NCI-H1092 (cell line): Measurements from ENCODE around the gene C1orf53.
"Not testable (repeated sequence)": the region's sequence is repeated elsewhere in the genome, so short reads cannot be mapped to it uniquely, and the experiment has no call there.

Source experiments
- DNase-seq: peaks from one replicate; lab custom pipeline; 2025; lab: John Stamatoyannopoulos, UW

The C1orf53 gene

DNA sequence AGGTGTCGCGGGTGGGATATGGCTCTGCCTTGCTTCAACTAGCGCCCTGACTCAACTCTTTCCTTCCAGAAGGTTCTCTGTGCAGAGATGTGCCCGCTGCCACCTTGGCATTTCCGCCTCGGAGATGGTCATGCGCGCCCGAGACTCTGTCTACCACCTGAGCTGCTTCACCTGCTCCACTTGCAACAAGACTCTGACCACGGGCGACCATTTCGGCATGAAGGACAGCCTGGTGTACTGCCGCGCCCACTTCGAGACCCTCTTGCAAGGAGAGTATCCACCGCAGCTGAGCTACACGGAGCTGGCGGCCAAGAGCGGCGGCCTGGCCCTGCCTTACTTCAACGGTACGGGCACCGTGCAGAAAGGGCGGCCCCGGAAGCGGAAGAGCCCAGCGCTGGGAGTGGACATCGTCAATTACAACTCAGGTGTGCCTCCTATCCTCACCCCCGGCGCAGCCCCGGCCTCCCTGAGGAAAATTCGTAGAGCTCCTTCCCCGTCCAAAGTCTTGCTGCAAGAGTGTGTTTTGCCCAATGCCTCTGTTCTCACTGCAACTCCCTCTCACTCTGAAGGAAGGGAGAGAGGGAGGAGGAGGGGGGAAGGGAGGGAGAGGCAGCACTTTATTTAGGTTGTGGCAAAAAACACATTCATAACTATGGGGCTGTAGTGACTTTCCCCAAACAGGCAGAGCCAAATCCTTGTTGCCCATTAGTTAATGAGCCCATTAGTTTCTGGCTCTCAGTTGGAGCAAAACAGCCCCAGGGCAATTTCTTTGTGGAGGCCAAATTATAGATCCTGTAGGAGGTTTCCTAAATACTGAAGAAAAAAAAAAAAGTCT, 19.0 kb downstream of the C1orf53 start:
- no peak for DNase-seq

- DNase-seq: no peak
These were observed 19.6 kb downstream of the C1orf53 start for GRCh38 chr1:197922070-197922390.

GRCh38 chr1:197923038-197923437, 20.6 kb downstream of the C1orf53 start:
- no peak for DNase-seq

GRCh38 chr1:197924516-197925123, 22.2 kb downstream of the C1orf53 start:
- DNase-seq: no peak

DNA sequence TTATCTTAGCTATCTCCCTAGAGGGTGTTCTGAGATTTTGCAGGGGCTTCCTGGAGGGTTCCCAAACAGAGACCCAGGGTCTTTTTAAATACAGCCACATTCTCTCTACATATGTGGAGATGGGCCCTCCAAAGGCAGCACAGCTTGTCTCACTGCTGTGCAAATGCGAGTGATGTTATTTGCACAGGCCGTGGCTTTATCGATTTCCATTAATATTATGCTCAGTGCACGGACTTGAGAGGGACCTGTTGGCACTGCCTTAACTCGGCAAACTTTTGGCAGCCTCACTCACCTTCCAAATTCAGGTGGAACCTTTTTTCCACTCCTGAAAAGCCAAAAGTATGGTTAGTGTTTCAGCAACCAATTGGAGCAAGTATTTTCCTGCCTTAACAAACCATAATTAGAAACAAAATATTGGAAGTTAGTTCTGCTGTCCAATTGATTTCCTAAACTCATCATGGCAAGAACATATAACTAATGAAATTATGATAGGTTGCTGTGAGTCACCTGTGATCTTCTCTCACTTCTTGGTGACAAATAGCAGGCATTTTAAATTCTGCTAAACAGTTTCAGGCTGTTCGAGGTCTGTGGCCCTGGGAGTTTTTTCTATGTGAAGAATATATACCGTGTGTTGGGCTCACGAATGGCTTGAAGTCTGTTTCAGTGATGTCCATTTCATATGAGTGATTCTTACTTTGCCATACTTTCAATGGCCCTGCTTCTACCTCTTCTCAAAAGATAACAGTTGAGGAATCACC, 25.7 kb downstream of the C1orf53 start:
- no peak for DNase-seq

DNA sequence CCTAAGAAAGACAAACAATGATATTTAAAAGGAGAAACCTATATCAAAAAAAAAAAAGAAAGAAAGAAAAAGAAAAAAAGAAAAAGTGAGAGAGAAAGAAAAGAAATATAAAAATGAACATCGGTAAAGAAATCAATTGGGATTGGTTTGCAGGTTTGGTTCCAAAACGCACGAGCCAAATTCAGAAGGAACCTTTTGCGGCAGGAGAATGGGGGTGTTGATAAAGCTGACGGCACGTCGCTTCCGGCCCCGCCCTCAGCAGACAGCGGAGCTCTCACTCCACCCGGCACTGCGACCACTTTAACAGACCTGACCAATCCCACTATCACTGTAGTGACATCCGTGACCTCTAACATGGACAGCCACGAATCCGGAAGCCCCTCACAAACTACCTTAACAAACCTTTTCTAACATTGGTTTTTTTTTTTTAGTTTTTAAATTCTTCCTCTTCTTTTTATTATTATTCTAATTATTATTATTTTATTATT, 26.5 kb downstream of the C1orf53 start:
- no peak for DNase-seq

DNA sequence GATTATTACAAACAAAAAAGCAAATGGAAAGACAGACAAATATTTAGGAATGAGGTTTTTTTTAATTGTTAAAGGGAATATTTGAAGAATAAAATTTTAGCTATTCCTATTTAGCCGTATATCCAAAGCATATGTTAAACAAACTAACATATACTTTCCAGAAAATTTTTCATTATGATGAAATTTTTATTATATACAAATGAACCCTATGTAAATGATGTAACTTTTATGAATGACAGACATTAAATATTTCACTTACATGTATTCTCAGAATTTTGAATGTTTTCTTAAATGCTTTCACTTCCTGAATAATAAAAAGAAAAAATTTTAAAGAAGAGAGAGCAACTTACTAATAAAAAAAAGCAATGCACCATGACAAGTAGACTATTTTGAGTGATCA, 30.6 kb downstream of the C1orf53 start:
- no peak for DNase-seq

DNA sequence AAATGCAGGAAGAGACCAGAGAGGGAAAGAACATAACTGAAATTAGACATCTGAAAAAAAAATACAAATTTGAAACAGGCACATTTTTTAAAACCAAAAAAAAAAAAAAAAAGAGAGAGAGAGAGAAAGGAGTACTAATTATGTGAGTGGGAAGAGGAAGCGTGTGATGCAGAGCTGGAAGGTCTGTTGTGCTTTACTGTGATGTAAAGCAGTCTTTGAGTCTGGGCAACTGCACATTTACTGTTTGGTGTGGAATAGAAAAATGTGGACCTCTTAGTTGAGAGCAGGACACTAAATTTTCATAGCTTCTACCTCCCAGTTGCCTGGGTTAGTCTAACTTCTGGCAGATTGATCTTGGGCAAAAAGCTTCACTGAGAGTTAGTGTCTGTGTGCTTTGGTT, 31.2 kb downstream of the C1orf53 start:
- no peak for DNase-seq

GRCh38 chr1:197937381-197937780, 35.0 kb downstream of the C1orf53 start:
- DNase-seq: no peak

DNA sequence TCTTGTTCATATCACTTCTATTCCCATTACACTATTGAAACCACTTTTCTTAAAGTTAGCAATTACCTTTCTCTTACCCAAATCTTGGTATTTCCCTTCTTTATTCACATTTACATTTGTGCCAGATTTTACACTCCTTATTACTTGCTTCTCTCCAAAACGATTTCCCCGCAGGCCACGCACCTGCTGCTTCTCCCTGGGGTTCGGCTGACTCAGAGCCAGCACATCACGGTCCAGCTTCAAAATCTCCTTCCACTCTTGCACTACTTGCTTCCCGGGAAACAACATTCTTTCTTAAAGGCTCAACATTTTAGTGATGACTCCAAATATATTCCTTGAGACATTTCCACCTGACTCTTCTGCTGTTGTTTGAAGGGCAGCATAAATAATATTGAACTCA, 35.5 kb downstream of the C1orf53 start:
- no peak for DNase-seq

GRCh38 chr1:197939159-197939980, 36.9 kb downstream of the C1orf53 start:
- not testable (repeated sequence) for DNase-seq

DNA sequence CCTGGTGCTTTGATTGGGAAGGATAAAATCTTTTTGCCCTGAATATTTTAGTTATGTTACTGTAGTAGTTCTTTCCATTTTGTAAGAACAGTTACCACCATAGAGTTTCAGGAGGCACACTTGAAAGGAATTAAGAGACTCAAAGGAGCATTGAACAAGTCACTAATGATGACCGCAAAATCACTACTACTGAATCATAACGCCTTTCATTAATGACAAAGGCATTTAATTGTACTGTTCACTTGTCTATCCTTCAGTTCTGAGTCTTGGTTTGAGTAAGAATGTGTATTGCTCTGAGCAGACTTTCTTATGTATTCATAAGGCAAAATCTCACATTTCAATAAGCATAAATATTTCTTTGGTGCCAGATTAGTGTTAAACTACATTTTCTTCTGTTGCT, 39.6 kb downstream of the C1orf53 start:
- no peak for DNase-seq

GRCh38 chr1:197944485-197944884, 42.1 kb downstream of the C1orf53 start:
- no peak for DNase-seq

DNA sequence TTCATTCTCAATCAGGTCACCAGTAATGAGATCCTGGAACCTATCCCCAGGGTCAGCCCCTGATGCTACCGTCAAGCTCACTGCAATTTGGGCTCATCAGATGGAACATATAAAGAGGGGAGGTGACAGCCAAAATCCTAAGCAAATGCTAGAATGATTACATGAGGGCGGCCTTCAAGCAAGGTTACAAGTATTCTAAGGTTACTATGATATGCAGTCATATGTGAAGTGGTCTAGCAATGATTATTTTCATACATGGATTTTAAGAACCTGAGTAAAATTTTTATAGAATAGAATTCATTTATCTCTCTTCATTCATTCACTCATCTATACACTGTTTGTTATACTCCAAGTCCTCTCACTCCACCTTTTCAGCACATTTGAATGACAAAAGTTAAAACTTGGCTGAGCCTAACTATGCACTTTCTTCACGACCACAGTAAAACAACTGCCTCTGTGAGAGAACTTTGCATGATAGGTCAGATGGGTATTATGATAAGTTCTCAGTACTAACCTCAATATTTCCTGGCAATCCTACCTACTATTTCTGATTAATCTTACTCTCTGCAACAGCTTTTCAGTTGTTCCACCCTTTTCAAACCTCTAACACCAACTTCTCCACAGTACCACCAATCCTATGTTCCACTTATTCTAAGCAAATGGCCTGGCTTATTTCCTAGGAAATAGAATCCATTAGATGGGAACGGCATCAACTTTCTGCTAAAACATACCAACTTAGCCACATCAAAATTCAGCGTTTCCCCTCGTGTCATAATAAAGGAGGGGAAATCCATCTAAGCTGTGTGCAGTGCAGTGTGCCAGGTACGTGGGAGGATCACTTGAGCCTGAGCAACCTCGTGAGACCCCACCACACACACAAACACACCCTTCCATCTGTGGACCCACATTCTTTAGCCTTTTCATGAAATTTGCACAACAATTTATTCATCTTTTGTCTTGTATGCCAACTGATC, 46.8 kb downstream of the C1orf53 start:
- DNase-seq: no peak

DNA sequence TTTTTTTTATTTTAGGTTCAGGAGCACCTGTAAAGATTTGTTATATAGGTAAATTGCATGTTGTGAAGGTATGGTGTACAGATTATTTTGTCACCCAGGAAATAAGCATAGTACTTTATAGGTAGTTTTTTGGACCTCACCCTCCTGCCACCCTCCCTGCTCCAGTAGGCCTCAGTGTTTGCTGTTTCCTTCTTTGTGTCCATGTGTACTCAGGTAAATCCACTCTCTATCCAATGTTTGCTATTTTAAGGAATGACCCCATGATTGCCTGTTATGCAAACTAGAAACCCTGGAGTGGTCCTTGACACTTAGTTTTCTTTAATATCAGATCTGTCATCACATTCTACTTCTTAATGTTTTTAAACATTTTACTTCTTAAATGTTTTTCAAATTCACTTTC, 48.7 kb downstream of the C1orf53 start:
- no peak for DNase-seq

DNA sequence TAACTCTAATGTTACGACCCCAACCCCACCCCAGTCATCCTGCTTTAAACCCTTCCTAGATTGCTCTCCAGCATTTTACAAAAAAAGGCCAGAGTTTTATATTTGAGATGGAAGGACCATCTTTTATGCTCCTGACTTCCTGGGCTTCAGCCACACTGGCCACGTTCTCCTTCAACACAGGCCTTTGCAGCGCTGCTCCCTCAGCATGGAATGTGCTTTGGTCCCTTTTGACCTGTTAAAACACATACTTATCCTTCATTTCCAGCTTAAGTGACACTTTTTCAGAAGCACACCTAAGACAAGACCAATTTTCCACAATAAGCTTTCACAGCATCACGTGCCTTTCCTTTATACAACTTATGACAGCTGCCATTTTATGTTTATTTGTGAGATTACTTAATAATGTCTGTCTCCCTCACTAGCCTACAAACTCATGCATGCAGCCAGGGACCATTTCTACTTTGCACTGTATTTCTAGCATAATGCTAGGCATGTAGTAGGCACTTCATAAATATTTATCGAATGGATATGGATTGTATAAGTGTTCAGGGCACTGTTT, 49.3 kb downstream of the C1orf53 start:
- DNase-seq: no peak

- not testable (repeated sequence) for DNase-seq
These were observed 51.0 kb downstream of the C1orf53 start for GRCh38 chr1:197953472-197953871.

DNA sequence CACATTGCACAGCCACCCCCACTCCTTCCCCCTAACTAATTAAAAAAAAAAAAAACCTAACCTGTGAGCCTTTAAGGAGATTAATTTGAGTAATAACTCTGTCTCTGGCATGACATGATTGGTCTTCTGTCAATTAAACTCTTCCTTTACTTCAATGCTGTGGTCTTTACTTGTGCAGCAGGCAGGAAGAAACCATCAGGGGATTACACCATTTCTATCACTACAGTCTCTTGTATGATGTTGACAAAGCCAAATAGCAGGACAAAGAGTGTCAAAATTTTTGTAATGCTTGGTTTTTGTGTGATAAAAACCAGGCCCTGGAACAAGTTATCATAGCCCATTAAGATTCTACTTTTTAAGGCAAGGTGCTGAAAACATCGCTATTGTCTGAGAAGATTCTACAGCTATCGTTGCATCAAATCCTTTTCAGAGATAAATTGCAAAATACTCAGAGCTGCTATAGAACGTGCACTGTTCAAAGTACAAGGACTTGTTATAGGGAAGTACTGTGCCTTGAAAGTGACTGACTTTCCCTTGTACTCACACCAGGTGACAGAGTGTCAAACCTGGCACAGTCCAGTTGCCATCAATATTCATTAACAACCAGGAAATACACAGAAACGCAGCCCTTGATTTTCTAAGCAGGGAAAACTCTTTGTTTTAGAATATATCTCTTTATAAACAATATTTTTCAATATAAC, 52.4 kb downstream of the C1orf53 start:
- no peak for DNase-seq

DNA sequence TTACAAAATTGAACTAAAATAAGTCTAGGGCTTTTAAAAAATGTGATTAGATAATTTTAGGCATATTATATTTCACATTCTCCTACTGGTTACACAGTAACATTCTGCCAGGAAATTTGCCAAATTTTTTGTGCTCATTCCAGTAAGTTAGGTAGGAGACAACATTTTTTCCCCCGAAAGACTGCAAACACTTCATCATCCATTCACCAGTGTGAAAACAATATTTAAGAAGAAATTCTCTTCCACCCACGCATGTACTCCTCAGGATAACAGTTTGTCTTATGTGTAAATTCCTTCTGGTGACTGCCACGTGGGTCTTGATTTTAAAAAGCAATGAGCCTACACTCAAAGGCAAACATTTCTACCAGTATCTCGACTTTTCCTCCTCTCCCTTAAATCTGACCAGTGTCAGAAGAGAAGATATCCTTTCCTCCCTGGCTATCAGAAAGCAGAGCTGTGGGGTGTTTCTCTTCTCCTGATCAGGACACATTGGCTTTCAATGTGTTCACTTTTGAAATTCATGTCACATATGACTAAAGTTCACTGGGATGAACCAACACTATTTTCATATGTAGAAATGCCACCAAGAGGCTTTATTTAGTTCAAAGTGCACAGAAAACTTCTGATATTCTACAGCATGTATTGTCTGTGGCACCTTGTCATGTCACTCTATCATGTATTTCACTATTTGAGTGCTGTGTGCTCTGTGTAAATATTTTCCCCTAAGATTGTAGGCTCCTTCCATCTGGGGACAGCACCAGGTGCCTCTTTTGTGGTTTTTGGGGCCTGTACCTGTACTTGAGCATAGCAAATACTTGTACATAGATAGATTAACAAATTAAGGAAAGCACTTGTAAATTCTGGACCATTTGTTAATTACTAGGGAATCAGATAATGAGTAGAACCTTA, 53.3 kb downstream of the C1orf53 start:
- DNase-seq: no peak
